Hematopoietic multipotent progenitor cell treated with erythropoietin and hydrocortisone succinate and interleukin-3 and kit ligand, for 8 days (in vitro differentiated cells): ENCODE measurements around the gene FHAD1.

Experiments
- DNase-seq: peaks from one replicate; pipeline ENCODE4 v3.0.0-alpha.2; 2015

The FHAD1 gene

DNA sequence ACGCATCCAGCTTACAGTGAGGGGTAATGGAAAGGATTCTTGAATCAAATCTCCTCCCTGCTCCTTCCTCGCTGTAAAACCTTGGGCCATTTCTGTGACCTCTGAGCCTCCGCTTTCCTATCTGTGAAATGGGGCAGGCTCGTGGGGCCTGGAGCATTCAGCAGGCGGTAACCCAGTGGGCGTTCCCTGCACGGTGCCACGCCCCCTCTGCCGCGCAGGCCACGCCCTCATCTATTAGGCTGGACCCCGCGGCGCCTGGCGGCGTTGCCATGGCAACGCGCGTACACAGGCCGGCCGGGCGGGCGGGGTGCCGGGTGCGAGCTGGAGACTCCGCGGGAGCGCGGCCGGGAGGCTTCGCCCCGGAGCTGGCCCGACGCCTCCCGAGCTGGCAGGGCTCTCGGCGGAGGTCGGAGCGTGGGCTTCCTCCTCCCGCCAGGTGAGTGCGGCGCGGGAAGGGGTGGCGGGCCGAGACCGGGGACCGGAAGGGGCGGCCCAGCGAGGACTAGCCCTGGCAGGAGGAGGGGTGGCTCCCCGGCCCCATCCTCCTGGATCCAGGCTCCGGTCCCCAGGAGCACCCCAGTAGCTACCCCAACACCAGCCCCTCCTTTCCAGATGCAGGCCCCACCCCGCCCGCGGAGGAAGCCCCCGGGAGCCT lies at the start of gene FHAD1:
Gene FHAD1 (plus strand): TSS at position 264 of the 655 bp plus-strand sequence. CDS start 4,562 bp downstream, outside the sequence.
- DNase-seq, result peak; percentile 62

DNA sequence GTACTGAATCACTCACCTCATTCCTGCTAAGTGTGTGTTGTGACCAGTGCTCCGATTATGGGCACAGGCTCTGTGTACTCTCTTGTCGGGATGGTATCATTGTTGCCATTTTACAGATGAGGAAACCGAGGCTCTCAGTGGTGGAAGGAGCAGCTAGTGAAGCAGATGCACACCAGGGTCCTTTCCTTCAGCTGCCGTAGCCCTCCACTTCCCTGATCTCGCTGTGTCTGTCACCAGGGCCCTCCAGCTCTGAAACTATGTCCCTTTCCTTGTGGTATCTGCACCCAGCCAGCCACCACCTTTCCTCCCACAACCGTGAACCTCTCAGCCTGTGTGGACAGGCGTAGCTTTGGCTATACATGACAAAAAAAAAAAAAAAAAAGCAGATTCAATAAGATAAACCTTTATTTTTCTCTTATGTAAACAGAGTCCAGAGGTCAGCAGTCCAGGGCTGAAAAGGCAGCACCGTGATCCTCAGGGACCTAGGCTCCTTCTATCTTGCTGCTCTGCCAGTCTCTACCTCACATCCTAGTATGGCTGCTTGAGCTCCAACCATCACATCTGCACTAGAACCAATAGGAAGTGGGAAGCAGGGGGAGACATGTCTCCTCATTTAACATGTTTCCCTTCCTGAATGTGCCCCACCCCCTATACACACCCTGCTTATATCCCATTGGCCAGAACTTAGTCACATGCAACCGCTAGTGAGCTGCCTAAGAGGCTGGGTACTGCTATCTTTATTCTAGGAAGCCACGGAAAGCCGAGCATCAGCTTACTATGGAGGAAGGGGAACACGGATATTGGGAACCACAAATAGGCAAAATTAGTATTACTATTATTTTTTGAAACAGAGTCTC lies 49.2 kb upstream of the FHAD1 start:
- DNase-seq, result no peak

- DNase-seq, result no peak
These were observed 48.3 kb upstream of the FHAD1 start for GRCh38 chr1:15198684-15199083.

- no peak for DNase-seq
These were observed 45.8 kb upstream of the FHAD1 start for GRCh38 chr1:15201221-15201620.

DNA sequence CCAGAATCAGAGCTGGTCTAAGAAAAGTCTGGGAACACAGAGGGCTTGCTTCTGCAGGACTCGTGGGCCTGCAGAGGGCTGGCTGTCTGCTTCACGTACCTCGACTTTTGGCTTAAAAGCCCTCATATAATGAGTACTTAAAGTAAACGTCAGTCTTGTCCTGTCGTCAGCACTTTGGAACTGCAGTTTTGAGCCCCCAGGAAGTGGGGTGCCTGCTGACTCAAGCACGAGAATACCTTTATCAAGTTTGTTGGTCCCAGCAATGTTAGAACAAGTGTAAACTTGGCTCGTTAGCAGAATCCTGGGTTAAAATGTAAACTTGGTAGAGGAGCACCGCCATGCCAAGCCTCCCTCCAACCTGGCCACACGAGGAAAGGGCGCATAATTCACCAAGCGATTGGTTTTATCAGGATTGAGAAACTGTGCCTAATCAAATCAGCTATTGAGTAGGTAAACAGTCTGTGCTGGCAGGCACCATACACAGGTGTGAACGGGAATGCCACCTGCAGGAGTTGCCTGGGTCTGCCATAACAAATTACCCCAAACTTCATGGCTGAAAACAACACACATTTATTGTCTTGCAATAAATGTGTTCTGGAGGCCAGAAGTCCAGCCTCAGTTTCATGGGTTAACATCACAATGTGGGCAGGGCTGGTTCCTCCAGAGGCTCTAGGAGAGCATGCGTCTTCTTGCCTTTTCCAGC lies 45.0 kb upstream of the FHAD1 start:
- DNase-seq, result no peak

DNA sequence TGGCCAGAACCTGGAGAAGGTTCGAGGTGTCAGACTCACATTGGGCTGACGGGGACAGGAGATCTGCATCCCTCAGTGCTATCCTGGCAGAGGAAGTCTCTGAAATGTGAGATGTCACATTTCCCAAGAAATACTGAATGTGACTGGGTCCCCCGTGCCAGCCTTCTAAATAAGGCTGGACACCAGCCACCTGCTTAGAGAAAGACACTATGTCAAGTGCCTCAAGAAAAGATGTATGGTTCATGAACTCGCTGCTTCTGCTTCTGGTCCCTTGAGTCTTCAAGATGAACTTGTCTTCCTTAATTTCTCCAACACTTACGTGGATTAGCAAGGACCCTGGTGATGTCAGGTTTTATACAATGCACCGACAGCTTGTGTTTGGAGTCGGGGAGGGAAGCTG lies 42.1 kb upstream of the FHAD1 start:
- DNase-seq, result no peak

- no peak for DNase-seq
These were observed 41.3 kb upstream of the FHAD1 start for GRCh38 chr1:15205586-15206346.

DNA sequence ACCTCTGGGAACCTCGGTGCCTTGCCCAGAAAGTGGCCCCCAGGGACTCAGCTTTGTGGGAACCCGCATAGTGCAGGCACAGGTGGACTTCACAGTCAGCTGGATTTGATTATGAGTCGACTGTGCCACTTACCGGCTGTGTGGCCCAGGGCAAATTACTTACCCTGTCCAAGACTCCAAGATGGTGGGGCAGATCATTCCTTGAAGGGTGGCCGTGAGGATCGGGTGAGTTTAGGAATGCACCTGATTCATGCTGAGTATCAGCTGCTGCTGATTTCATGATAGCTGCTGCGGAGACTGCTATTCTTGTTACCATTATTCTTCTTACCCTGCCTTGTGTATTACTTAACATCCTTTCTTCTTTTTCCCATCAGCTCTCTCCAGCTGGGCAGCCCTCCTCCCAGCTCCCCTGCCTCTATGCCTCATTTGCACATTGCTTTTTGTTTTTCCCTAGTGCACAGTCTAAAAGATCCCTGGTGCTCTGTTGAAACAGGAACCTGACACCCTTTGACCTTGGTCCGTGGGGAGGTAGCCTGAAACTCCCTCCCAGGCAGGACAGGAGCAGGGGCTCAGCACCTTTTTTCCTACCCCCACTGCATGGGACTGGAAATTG lies 40.5 kb upstream of the FHAD1 start:
- no peak for DNase-seq

DNA sequence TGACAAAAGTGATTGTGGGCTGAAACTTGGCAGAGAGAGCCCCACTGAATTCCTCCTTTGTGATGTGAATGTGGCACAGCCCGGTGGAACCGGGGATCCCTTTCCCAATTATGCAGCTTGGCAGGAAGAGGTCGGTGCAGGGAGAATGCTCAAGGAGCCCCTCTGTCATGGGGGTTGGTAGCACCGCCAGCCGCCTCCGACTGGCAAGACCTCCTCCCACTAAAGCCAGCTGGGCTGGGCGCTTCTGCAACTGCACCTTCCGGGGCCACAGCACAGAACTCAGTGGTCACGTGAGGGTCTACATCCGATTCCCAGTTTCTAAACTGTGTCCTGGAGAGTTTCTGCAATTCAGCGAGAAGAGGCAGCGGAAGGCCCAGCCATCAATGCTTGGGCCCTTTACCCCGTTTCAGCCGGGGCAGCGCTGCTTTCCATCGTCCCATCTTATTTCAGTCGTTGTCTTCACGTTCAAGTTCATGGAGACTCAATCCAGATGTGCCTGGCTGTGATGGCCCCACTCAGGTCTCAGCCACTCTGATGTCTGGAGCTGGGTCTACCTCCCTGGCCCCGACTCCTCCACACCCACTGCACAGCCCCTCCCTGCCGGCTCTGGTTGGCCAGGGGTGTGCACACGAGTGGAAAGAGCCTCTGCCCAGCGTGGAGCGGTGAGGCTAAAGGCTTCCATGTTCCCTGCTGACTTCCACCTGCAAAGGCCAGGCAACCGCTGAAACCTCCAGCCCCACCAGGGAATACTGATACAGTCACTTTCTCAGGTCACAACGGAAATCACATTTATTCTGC lies 39.8 kb upstream of the FHAD1 start:
- DNase-seq, result no peak

- DNase-seq, result no peak
These were observed 39.1 kb upstream of the FHAD1 start for GRCh38 chr1:15207829-15208429.

DNA sequence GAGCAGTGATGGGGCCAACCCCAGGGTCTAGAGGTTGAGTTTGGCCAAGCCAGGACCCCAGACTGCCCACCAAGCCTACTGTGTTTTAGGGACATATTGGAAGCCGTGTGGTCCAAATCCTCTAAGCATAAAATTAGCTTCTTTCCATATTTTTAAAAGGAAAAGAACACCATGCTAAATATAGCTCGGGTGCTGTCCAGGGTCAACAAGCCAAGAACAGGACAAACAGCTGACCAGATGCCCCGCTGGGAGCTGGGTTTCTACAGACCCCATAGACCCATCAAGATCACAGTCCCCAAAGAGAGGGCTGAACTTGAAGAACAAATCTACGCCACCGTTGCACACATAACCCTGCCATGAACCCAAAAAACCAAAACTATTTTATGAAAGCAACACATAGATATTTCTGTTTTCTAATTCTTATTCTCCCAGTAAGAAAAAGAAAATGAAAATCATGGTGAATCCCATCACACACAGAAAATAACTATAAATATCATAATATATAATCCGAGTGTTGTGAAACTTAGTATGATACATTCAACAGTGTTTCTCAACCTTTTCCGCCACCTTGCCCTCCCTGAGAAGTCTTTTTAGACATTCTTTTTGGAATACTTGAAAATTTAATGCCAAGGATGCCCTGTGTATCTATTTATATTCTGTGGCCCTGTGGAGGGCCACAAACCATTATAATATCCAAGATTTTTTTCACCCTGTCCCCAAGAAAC lies 36.2 kb upstream of the FHAD1 start:
- no peak for DNase-seq

- DNase-seq, result no peak
These were observed 35.6 kb upstream of the FHAD1 start for GRCh38 chr1:15211424-15211823.

GRCh38 chr1:15212216-15212953 lies 34.6 kb upstream of the FHAD1 start:
- DNase-seq, result no peak

- no peak for DNase-seq
These were observed 34.1 kb upstream of the FHAD1 start for GRCh38 chr1:15212954-15213291.

- DNase-seq, result no peak
These were observed 33.6 kb upstream of the FHAD1 start for GRCh38 chr1:15213341-15213821.

GRCh38 chr1:15214527-15214926 lies 32.5 kb upstream of the FHAD1 start:
- DNase-seq, result no peak

GRCh38 chr1:15215116-15215515 lies 31.9 kb upstream of the FHAD1 start:
- no peak for DNase-seq

DNA sequence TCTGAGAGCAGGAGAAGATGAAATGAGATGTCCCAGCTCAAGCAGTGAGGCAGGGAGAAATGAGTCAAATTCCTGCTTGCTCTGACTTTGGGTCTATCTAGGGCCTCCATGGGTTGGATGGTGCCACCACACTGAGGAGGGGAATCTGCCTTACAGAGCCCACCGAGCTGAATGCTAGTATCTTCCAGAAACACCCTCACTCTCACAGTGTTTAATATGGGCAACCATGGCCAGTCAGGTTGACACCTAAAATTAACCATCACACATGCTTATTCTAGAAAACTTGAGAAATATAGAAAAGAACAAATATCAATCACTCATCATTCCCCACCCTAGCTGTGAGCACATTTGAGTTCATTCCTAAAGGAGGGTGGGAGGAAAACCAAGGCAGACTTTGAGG lies 29.4 kb upstream of the FHAD1 start:
- no peak for DNase-seq
